ENCODE measurements around the gene UBA1. TPM values are rescaled to one million over a fixed set of nuclear protein-coding genes. Genes with fewer than 3 reads are reported as not detected.

The UBA1 gene
- total RNA-seq (2022; extraction: Qiagen RNA extraction), result 152 to 201 TPM (median 201 TPM) in 5 replicates

GRCh38 chrX:47193475-47194193 lies at the start of gene UBA1:
TSS of gene UBA1 (plus strand) at chrX:47193829. CDS start at chrX:47198803, 4,974 bp downstream.

DNA sequence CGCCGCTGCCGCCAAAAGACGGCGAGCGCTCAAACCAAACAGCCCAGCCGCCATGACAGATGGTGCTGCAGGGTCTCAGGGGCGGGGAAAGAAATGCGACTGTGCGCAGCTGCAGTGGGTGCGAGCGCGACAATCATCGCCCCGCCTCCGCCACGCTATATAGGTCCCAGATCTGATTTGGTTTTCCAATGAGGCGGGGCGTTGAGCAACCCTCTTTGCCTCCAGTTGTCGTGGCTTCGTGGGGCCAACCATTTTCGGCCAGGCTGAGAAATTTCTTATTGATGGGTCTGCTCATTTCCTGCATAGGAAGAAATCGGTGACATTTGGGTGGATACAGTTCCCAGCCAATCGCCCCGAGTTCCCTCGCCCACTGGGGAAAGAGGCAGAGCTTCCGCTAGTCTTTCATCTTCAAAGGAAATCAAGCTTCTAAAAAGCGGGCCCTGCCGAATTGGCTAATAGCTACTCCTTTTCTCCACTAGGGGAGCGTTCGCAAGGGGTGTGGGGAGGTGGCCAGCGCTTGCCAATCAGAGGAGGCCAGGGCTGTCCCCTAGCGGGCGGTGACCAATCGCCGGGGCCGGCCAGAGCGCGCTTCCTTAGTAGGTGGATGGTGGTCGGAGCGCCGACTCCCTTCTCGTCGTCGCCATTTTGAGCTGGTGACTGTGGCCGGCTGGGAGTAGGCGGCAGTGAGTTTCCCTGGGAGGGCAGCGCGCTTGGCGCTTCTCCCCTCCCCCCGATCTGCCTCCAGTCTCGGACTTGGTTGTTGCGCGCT lies 48.8 kb upstream of the UBA1 start, which contains the start of the genes NDUFB11 and RBM10:
NDUFB11 (minus strand) TSS at position 77 of the 769 bp plus-strand sequence; CDS start at position 54, 23 bp downstream.
RBM10 (plus strand) TSS at position 596 of the 769 bp plus-strand sequence. CDS start 2,261 bp downstream, outside the sequence.

DNA sequence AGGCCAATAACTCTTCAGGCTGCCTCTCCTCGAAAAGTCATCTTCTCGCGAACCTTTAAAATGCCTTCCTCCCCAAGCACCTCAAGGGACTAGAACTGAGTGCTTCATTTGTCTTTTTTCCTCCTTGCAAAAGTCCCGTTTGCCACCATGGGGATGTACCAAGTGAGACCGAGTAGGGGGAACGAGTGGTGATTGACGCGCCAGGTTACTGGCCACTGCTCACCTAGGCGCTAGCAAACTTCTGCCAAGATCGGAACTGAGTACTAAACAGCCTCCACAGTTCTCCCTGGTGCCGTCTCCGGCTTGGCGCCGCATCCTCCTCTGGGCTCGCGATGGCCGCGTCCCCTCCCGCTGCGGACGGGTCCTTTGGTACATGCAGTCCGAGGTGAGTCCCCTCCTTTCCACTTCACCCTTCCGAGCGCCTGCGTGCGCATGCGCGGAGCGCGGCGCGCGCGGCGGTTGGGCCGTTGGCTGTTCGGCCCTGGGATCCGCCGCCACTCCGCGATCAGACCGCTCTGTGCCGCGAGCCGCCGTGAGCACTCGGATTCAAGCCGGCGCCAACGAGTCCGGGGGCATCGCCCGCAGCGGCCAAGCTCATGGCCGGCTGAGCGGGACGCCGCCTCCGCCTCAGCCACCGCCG lies 24.8 kb downstream of the UBA1 start, which contains the start of gene CDK16:
CDK16 (plus strand) TSS at position 402 of the 640 bp plus-strand sequence. CDS start 4,877 bp downstream, outside the sequence.

DNA sequence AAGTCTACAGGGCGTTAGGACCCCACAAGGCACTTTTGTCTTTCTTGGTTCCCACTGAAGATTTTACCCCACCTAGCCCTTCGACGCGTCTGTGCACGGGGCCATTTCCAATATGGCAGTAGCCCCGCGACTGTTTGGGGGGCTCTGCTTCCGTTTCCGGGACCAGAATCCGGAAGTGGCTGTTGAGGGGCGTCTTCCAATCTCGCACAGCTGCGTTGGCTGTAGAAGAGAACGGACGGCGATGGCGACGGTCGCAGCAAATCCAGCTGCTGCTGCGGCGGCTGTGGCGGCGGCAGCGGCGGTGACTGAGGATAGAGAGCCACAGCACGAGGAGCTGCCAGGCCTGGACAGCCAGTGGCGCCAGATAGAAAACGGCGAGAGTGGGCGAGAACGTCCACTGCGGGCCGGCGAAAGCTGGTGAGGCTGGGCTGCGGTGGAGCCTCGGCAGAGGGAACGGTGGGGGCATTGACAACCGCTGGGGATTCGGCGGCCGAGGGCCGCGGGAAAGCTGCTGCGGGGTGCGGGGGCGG lies 39.2 kb downstream of the UBA1 start, which contains the start of gene USP11:
USP11 (plus strand) TSS at position 207 of the 530 bp plus-strand sequence; CDS start at position 242, 35 bp downstream.

Other genes with a start within 250 kb of the UBA1 start
- gene RGN, start 115.4 kb upstream of the UBA1 start, total RNA-seq (2022; extraction: Qiagen RNA extraction), result 0.06 TPM in 2 of 5 replicates, not detected in the others
- 138 to 156 TPM (median 146 TPM) in 5 replicates for gene NDUFB11, start 49.1 kb upstream of the UBA1 start, total RNA-seq (2022; extraction: Qiagen RNA extraction)
- gene RBM10, start 48.6 kb upstream of the UBA1 start, total RNA-seq (2022; extraction: Qiagen RNA extraction), result 29.2 to 47.5 TPM (median 45.8 TPM) in 5 replicates
- 79.7 to 120 TPM (median 114 TPM) in 5 replicates for gene CDK16, start 24.9 kb downstream of the UBA1 start, total RNA-seq (2022; extraction: Qiagen RNA extraction)
- gene USP11, start 39.2 kb downstream of the UBA1 start, total RNA-seq (2022; extraction: Qiagen RNA extraction), result 44.4 to 60.6 TPM (median 56.8 TPM) in 5 replicates
- 0.05 TPM in 2 of 5 replicates, not detected in the others for gene ZNF157, start 176.7 kb downstream of the UBA1 start, total RNA-seq (2022; extraction: Qiagen RNA extraction)

Measured in A549 treated with dexamethasone at 1 μM for 4 hours (cell line).